Endothelial cell (in vitro differentiated cells): Measurements from ENCODE around the gene RPS28. TPM values are rescaled to one million over a fixed set of nuclear protein-coding genes. Genes with fewer than 3 reads are reported as not detected.
A peak's percentile ranks its signal among the peaks of the same experiment; 100 is the strongest.

Experiments
- DNase-seq: peaks from one replicate; pipeline ENCODE4 v3.0.0; 2021; ENCODE audit warnings: low spot score
- H3K27ac Mint-ChIP-seq: one replicate; pipeline ENCODE4 v1.8.0; 2021; ENCODE audit warnings: mixed read lengths, inconsistent platforms; ENCODE audit not compliant: unreplicated experiment
- H3K27me3 Mint-ChIP-seq: one replicate; pipeline ENCODE4 v1.8.0; 2021; ENCODE audit warnings: mild to moderate bottlenecking, moderate library complexity, mixed read lengths, inconsistent platforms; ENCODE audit not compliant: unreplicated experiment
- H3K36me3 Mint-ChIP-seq: one replicate; pipeline ENCODE4 v1.8.0; 2021; ENCODE audit warnings: mild to moderate bottlenecking, low read depth, mixed read lengths, inconsistent platforms; ENCODE audit not compliant: unreplicated experiment
- H3K4me1 Mint-ChIP-seq: one replicate; pipeline ENCODE4 v1.8.0; 2021; ENCODE audit warnings: mild to moderate bottlenecking, mixed read lengths, inconsistent platforms; ENCODE audit not compliant: unreplicated experiment
- H3K4me3 Mint-ChIP-seq: one replicate; pipeline ENCODE4 v1.8.0; 2021; ENCODE audit warnings: mild to moderate bottlenecking, mixed read lengths, inconsistent platforms; ENCODE audit not compliant: unreplicated experiment
- H3K9me3 Mint-ChIP-seq: one replicate; pipeline ENCODE4 v1.8.0; 2021; ENCODE audit warnings: mixed read lengths, inconsistent platforms; ENCODE audit not compliant: unreplicated experiment
- total RNA-seq: library from RNA; stranded (reverse); fragmentation: NEBNext Ultra II Directional; extraction: Animal tissue kit (Norgen Biotek cat#: 25700); gene quantifications from one replicate; pipeline ENCODE4 v1.2.1, GENCODE V29; 2021; ENCODE audit not compliant: unreplicated experiment
- TF ChIP-seq, protein P1 (sequence below): fragments of 200-600 bp; sonication (generic); IDR thresholded peaks from one replicate; pipeline ENCODE4 v1.5.0; 2021; ENCODE audit warnings: antibody characterized with exemption; ENCODE audit not compliant: unreplicated experiment

The RPS28 gene
- total RNA-seq, 1 donor from 2014 or later = 1,732 TPM

DNA sequence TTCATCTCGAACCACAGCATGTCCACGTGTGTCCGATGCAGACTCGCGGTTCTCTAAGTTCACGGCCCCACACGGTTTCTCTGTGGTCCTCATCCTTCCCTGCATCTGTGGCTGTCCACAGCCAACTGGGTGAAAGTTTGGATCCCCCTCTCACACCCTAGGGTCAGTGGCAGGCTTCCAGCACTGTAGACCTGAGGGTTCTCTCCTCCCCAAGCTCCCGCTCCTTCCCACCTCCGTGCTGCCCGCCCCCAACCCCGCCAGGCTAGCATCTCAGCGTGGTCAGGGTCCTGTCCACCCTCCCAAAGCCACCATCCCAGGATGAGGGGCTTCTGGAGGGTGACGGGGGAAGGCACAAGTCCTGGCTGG is 45.6 kb downstream of the RPS28 start:
- H3K27ac Mint-ChIP-seq = no peak overlapping the region
- peaks cover 10% of the 10 kb centered on the region for H3K27me3 Mint-ChIP-seq
- TF ChIP-seq, protein P1, sequence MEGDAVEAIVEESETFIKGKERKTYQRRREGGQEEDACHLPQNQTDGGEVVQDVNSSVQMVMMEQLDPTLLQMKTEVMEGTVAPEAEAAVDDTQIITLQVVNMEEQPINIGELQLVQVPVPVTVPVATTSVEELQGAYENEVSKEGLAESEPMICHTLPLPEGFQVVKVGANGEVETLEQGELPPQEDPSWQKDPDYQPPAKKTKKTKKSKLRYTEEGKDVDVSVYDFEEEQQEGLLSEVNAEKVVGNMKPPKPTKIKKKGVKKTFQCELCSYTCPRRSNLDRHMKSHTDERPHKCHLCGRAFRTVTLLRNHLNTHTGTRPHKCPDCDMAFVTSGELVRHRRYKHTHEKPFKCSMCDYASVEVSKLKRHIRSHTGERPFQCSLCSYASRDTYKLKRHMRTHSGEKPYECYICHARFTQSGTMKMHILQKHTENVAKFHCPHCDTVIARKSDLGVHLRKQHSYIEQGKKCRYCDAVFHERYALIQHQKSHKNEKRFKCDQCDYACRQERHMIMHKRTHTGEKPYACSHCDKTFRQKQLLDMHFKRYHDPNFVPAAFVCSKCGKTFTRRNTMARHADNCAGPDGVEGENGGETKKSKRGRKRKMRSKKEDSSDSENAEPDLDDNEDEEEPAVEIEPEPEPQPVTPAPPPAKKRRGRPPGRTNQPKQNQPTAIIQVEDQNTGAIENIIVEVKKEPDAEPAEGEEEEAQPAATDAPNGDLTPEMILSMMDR = no peak

DNA sequence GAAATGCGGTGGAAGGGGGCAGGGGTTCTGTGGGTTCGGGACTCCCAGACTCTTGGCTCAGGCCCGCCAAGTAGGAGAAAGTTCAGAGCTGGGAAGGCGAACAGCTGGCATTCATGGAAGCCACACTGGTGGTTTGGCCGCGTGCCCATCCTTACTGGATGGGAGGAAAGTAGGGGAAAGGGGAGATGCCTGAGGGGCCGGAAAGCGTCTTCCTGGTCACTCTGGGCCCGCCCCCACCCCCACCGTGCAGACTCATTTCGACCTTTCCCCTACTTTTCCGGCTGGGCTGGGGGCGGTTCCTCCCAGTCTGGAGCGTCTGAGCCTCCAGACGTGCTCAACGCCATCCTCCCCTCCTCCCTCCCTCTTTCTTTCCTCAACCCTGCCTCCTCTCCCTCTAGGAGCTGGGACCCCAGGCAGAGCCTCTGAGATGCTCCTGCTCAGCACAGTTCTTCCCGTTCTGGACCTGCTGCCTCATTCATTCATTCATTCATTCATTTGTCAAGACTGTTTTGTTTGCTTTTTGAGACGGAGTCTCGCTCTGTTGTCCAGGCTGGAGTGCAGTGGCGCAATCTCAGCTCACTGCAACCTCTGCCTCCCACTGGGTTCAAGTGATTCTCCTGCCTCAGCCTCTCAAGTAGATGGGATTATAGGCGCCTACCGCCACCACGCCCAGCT is 46.2 kb downstream of the RPS28 start:
- Mint-ChIP-seq H3K4me1 (peaks cover 28% of the 10 kb centered on the region), H3K27ac (no peak overlapping the region), H3K36me3 (peaks cover 7% of the 10 kb centered on the region), H3K27me3 (peaks cover 10% of the 10 kb centered on the region), H3K4me3 (peak overlapping the region; percentile 84), H3K9me3 (no peaks in the 10 kb centered on the region)
- TF ChIP-seq, protein P1 = no peak
- peak; percentile 54 for DNase-seq

More for the DNA sequence above, 45.6 kb downstream of the RPS28 start:
- peaks cover 28% of the 10 kb centered on the region for H3K4me1 Mint-ChIP-seq
- peak overlapping the region; percentile 76 for H3K4me3 Mint-ChIP-seq
- DNase-seq = no peak
- peaks cover 7% of the 10 kb centered on the region for H3K36me3 Mint-ChIP-seq
- no peaks in the 10 kb centered on the region for H3K9me3 Mint-ChIP-seq

DNA sequence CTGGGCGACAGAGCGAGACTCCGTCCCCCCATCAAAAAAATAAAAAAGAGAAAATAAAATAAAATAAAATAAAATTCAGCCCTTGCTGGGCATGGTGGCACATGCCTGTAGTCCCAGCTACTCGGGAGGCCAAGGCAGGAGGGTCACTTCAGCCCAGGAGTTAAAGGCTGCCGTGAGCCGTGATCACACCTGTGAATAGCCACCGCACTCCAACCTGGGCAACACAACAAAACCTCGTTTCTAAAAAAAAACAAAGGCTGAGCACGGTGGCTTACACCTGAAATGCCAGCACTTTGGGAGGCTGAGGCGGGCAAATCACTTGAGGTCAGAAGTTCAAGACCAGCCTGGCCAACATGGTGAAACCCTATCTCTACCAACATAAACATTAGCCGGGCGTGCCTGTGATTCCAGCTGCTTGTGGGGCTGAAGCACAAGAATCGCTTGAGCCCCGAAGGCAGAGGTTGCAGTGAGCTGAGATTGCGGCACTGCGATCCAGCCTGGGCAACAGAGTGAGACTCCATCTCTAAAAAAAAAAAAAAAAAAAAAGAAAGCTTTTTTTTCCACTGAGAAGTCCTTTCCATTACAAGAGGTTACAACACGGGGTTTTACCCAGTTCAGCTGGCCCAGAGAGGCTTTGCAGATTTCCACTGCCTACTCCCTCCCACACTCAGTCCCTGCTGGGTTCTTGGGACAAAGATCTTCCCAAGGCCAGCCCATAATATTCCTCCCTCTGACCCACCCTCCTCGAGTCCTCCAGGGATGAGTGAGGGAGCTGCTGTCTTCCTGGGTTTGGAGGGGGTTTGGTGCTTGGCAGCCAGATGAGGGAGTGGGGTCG is 49.1 kb downstream of the RPS28 start:
- TF ChIP-seq, protein P1 = no peak
- DNase-seq = no peak
- H3K4me3 Mint-ChIP-seq = no peak overlapping the region

DNA sequence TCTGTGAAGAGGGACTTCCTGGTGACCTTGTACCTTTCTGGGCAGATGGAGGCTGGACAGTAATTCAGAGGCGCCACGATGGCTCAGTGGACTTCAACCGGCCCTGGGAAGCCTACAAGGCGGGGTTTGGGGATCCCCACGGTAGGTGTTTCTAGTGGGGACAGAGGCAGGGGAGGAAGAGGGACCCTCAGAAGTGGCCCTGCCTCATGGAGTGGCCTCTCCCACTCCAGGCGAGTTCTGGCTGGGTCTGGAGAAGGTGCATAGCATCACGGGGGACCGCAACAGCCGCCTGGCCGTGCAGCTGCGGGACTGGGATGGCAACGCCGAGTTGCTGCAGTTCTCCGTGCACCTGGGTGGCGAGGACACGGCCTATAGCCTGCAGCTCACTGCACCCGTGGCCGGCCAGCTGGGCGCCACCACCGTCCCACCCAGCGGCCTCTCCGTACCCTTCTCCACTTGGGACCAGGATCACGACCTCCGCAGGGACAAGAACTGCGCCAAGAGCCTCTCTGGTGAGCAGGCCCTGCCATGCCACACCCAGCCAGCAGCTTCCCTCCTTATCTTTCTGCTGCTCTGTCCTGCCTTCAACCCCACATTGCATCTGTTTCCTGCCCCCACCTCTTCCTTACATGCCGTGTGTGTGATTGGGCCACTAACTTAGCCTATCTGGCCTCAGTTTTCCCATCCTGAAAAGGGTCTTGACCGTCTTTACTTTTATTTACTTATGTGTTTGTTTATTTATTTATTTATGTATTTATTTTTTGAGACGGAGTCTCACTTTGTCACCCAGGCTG is 49.9 kb downstream of the RPS28 start:
- Mint-ChIP-seq H3K36me3 (peaks cover 12% of the 10 kb centered on the region), H3K27me3 (peaks cover 9% of the 10 kb centered on the region), H3K4me3 (peak overlapping the region; percentile 37), H3K27ac (no peak overlapping the region), H3K9me3 (no peaks in the 10 kb centered on the region), H3K4me1 (peaks cover 21% of the 10 kb centered on the region)
- no peak for DNase-seq
- TF ChIP-seq, protein P1 = no peak

More for the DNA sequence above, 49.1 kb downstream of the RPS28 start:
- peaks cover 9% of the 10 kb centered on the region for H3K27me3 Mint-ChIP-seq
- peaks cover 25% of the 10 kb centered on the region for H3K4me1 Mint-ChIP-seq
- no peaks in the 10 kb centered on the region for H3K9me3 Mint-ChIP-seq
- peaks cover 16% of the 10 kb centered on the region for H3K36me3 Mint-ChIP-seq
- no peak overlapping the region for H3K27ac Mint-ChIP-seq

Other genes with a start within 250 kb of the RPS28 start
- 15.5 TPM for gene FBN3, start 171.9 kb upstream of the RPS28 start, total RNA-seq
- gene CERS4, start 112.1 kb upstream of the RPS28 start, total RNA-seq = 34.2 TPM
- gene CD320, start 13.1 kb upstream of the RPS28 start, total RNA-seq = 111 TPM
- gene NDUFA7, start 121 bp upstream of the RPS28 start, total RNA-seq = 39.9 TPM
- 109 TPM for gene KANK3, start 21.8 kb downstream of the RPS28 start, total RNA-seq
- gene ANGPTL4, start 42.7 kb downstream of the RPS28 start, total RNA-seq = 14.3 TPM
- 130 TPM for gene RAB11B, start 68.9 kb downstream of the RPS28 start, total RNA-seq
- gene MARCHF2, start 91.8 kb downstream of the RPS28 start, total RNA-seq = 58.2 TPM
- gene HNRNPM, start 123.5 kb downstream of the RPS28 start, total RNA-seq = 223 TPM
- gene PRAM1, start 181.1 kb downstream of the RPS28 start, total RNA-seq = not detected
- gene ZNF414, start 192.7 kb downstream of the RPS28 start, total RNA-seq = 22.9 TPM